NCI-H1417 (cell line): ENCODE results near the gene POTEF.
"Not testable (repeated sequence)": the region's sequence is repeated elsewhere in the genome, so short reads cannot be mapped to it uniquely, and the experiment has no call there.

Experiments used
- DNase-seq, 3 experiments: peaks; one replicate each; lab custom pipeline; 2025; lab: John Stamatoyannopoulos, UW

POTEF gene

DNA sequence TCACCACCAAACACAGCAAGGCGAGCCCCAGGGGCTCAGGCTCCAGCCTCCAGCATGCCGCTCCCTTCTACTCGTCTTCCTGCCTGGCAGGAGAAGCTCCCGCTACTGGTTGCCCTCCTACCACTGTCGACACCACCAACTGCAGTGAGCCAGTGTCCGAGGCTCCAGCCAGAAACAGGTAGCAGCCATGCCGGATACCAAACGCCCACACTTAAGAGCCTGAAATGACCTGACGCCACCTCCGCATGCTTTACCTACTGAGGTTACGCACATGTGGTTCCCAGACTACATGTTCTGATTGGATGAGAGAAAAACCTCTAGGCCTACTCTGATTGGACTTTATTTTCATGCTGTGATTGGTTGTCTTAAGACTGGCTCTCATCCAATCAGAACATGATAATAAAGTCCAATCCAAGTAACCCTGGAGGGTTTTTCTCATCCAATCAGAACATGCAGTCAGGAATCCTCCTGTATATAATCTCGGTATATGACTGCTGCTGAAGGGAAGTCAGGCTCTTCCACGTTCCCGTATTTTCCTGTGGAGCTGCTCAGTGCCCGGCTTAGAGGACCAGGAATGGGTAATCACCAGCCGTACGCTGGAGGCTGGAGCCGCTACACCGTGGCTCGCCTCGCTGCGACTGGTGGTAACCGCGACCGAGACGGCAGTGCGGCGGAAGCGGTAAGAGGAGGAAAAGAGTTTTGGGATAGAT, at the start of gene POTEF:
Gene POTEF, minus strand, starts transcription at position 103 of the 710 bp plus-strand sequence. CDS start 8,707 bp downstream, outside the sequence.
- DNase-seq: not testable (repeated sequence)

DNA sequence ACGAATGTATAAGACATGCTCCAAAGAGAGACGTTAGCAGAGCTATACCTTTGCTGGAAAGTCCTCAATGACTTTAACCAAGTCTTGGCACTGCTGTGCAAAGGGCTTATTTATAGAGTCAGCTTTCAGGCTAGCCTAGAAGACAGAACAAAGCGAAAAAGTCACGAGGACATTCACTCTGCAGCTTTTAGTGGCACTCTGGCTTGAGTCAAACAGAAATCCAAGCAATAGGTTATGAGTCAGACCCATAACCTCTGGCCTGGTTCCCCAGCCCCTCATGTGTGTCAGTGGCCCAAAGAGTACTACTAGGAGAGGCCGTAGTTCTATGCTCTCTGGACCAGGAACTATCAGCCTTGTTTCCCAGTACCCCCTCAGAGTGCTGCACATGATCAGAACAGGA, 45.8 kb upstream of the POTEF start:
- not testable (repeated sequence) for DNase-seq

DNA sequence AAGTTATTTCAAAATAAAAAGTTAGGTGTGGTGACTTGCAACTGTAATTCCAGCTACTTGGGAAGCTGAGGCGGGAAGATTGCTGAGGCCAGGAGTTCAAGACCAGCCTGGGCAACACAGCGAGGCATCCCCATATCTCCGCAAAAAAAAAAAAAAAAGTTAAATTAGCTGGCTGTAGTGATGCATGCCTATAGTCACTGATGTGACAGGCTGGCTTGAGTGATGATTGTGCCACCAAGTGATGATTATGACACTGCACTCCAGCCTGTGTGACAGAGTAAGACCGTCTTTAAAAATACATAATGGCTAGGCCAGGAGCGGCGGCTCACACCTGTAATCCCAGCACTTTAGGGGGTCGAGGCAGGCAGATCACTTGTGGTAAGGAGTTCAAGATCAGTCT, 40.9 kb upstream of the POTEF start:
- DNase-seq: no peak

DNA sequence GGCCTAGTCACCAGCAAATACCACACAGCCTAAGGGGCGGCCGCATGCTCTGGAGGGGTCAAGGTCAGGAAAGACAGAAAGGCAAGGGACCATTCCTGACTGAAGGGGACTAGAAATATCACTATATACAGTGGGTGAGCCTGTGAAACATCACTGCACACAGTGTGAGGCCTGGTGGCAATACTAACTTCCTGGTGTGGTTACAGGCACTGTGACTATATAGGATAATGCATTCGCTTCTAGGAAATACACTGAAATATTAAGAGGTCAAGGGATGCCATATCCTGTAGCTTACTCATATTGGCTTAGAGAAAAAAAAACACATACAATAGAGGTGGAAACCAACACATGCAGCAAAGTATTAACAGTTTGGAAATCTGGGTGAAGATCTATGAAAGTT, 40.1 kb upstream of the POTEF start:
- not testable (repeated sequence) for DNase-seq

DNA sequence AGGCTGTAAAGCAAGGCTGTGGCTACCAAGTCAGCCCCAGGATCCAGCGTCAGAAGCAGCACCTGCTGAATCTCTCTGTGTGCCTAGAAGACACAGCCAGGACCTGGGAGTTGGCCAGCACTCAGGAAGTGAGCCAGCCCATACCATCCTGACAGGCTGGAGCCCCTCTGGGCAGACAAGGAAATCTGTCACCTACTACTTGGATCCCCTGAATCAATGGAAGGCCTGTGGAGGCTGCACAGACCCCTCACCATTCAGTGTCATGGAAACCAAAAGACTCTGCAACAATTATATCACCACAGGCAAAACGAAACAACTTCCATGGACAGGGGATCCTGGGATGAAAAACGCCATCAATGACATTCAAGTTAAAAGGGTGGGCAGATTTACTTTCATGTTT, 37.6 kb upstream of the POTEF start:
- not testable (repeated sequence) for DNase-seq

DNA sequence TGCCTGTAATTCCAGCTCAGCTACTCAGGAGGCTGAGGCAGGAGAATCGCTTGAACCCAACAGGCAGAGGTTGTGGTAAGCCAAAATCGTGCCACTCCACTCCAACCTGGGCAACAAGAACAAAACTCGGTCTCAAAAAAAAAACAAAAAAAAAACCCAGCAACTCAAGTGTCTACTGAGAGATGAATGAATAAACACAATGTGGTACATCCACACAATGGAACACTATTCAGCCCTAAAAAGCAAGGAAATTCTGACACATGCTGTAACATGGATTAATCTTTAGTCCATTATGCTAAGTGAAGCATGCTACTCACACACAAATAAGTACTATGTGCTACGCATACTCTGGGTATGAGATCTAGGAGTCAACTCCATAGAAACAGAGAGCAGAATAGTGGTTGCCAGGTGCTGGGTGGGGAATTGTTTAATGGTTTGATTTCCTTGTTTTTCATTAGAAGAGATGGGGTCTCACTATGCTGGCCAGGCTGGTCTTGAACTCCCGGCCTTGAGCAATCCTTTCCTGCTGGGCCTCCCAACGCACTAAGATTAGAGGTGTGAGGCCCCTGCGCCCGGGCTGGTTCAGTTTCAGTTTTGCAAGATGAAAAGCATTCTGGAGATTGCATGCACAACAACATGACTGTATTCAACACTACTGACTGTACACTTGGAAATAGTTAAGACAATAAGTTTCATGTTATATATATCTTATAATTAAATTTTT, 36.4 kb upstream of the POTEF start:
- DNase-seq: no peak

DNA sequence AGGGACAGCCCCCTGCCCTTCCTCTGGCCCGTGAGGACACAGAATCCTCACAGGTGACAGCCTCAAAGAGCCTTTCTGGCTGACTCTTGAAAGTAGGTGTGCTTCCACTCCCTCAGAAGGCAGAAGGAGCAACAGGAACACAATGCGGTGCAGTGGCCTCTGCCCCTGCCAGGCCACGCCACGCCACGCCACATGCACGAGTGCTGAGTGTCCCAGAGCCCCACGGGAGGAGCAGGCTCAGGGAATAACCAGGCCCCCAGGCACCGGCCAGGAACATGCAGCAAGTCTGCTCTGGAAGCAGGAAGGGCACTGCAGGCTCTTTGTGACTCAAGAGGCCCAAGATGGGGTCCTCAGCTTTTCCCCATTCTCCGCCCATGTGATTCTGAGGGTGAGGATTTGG, 33.9 kb upstream of the POTEF start:
- no peak for DNase-seq

DNA sequence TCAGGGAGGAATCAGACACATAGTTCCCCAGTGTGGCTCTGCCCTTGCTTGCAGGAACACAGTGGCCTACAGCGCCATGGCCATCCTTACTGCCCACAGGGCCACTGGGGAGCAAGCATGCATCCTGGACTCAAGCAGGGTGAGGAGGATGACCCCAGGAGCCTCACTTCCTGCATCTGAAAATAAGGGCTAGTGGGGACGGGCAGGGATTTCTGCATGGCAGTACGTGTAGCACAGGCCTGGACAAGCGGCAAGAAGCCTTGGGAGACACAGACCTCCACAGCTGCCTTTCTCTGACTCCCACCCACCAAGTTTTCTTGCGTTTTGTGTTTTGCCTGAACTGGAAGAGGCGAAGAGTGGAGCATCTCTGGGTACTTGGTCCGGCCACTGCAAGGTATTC, 33.5 kb upstream of the POTEF start:
- not testable (repeated sequence) for DNase-seq

DNA sequence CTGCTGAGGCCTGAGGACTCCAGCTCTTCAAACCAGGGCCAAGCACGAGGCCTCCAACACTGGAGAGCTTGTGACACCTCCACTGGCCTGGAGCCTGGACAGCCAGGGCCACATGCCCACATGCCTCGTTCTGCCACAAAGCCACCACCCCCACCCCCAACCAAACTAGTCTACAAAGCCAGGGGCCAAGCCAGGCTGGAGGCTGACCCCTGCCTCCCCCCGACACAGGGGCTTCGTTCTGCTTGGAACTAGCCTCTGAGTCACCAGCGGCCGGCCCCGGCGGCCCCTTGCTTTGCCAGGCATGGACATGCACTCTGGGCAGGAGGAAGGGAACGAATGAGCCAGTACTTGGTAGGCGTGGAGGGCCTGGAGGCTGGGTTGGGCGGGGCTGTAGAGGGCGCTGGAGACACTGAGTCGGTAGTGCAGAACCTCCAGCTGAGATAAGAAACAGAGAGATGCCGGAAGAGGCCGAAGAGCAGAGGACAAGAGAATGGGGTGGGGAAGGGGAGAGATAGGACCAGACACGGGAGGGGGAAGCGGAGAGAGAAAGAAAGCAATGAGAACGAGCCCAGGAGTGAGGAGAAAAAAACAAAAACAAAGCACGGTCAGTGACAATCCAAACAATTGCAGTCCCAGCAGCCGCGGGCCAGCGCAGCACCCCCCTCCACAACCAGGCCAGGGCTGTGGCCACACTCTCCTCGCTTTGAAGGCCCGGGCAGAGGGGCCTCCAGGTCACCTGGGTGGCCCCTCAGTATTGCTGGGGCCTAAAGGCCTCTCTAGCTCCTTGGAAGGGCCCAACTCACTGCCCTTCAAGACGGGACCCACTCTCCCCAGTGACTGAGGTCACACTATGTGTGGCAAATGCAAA, 32.0 kb upstream of the POTEF start:
- not testable (repeated sequence) for DNase-seq

DNA sequence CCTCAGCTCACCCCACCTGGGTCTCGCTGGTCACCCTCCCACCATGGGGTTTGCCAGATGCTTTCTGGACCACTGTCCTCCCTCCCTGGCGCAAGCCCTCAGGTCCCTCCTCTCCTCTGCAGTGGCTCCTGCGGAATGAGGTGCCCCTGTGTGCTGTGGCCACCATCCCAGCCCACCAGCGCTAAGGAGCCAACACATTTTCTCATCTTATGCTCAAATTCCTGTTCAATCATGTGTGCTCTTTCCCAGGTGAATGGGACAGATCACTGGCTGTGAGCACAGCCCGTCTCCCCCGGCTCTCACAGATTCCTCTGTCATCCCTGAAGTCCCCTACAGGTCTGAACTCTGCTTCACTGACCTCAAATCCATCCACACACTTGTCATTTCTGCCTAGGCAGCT, 31.1 kb upstream of the POTEF start:
- DNase-seq: no peak

DNA sequence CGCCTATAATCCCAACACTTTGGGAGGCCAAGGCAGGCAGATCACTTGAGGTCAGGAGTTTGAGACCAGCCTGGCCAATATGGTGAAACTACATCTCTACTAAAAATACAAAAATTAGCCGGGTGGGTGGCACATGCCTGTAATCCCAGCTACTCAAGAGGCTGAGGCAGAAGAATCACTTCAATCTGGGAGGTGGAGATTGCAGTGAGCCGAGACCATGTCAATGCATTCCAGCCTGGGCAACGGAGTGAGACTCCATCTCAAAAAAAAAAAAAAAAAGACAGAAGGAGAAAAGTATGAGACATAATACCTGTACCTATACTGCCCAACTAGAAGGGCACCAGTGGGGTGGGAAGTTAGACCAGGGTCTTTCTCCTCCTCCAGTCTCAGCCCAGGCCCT, 30.4 kb upstream of the POTEF start:
- not testable (repeated sequence) for DNase-seq

DNA sequence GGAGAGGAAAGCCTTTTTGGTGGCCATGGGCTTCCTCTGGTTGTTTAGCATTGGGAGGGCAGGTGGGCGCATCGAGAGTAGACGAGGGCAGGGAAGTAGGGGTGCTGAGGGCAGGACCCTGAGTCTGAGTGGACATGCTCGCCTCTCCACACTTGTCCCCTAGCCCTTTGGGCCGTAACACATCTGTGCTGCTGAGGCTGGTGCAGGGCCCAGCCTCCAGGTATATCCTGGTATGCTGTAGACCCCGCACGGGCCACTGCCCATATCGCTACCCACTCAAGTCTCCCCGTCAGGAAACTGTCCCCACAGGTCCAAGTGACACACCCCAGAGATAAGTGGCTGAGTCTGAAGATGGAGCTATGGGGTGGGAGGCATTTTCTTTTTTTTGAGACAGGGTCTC, 29.6 kb upstream of the POTEF start:
- no peak for DNase-seq

DNA sequence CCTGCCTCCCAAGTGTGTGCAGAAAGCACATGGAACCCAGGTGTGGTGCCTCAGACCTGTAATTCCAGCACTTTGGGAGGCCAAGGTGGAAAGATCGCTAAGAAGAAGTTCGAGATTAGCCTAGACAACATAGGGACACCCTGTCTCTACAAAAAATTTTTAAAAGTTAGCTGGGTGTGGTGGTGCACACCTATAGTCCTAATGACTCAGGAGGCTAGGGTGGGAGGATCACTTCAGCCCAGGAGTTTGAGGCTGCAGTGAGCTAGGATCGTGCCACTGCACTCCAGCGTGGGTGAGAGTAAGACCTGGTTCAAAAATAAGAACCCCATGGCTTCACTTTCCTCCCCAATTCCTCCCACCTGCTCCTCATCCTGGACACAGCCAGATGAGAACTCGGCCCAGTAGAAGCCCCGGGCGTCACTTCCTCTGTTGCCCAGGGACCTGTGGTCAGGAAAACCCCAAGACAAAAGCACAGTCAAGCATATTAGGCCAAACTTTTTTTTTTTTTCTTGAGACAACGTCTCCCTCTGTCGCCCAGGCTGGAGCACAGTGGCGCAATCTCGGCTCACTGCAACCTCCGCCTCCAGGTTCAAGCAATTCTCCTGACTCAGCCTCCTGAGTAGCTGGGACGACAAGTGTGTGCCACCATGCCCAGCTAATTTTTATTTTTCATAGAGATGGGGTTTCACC, 28.9 kb upstream of the POTEF start:
- not testable (repeated sequence) for DNase-seq

DNA sequence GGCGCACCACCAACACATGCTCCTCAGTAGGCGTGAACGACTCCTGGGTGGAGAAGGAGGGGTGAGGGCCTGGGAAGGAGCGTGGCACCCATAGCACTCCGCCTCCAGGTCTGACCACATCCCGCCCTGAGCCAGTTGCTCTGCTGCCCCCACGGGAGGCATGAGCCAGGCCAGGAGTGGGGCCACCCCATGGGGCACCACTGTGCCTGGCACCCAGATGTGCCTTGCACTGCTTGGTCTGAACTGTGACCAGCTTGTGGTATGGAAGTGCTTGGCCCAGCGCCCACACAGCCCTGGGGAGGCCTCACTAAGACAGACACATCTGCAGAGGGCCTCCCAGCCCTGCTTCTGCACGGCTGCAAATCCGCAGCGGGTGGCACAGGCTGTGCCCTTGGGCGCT, 28.3 kb upstream of the POTEF start:
- not testable (repeated sequence) for DNase-seq

DNA sequence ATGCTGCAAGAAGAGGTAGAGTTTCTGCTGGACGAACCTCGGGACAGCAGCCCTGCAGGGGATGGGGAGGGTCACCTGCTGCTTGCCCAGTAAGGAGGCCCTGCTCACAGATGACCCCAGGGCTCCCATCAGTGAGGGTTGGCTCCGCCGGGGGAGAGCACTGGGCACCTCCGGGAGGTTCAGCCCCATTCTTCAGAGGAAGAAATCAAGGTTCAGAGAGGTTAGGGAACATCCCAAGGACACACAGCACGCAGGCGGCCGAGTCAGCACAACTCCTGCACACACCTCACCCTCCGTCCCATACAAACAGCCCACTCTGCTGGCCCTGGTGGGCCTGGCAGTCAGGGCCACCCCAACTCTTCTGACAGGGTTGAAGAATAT, 27.6 kb upstream of the POTEF start:
- no peak for DNase-seq

DNA sequence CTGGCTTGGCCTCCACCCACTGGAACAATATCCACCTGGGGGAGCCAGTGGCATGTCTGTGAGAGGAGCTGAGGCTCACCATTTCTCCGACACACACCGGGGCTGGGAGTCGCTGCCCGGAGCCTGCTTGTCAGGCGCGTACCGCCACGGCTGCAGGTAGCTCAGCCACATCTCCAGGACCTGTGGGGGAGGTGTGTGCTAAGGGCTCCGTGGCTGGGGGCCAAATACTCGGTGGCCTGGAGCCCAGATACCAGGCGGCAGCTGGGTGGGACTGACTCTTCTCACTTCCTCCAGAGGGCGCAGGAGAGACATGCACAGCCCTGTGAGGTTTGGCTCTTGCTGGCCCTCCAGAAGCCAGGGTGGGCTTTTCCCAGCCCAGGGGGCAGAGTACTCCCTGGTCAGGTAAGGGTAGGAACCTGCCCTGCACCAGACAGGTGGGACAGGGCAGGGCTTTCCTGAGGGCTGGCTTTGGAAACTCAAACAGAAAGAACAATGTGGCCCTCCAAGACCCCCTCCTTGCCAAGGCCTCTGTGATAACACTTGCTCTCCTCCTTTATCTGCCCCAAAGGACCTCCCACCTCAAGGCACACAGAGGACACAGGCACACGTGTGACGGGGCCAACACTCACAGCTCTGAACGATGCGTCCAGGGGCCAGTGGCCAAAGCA, 27.1 kb upstream of the POTEF start:
- DNase-seq: peak in 1 of 3 experiments; percentile 12

DNA sequence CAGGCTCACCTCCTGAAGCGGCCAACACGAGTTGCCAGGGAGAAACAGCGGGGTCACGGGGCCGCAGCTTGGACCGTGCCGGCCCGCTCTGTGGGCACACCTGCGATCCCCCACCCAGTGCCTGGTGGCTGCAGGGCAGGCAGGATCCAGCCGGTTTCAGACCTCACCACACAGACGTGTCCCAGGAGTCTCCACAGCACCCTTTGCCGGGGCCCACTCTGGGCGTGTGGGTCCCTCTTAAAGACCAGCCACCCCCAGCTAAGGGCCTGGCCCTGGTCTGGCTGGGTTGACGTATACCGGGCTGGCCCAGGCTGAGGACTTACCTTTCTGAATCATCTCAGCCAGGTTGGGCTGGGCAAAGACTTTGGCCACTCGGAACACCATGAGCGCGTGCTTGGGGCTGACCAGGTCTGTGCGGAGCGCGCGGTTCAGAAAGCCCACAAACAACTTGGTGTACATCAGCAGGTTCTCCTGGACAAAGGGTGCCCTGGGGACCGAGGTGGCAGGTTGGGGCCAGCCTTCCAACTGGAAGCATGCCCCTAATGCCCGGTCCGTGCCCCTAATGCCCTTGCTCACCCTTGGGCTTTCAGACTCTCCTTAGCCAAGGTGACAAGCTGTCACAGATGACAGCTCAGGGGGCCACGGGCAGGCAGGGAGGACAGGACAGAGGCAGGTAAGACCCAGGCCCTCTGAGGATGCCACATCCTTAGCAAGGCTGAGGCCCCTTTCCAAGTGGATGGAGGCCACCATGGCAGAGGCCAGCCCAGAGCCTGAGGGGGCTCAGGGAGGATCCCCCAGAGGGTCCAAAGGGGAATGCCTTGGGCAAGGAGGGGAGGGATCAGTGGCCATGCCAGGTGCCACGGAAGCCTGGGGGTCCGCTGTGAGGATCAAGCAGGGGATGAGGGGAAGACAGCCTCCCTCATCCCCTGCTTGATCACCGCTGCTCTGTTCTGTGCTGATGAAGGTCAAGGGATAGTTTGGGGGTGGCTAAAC, 26.0 kb upstream of the POTEF start:
- DNase-seq: no peak

DNA sequence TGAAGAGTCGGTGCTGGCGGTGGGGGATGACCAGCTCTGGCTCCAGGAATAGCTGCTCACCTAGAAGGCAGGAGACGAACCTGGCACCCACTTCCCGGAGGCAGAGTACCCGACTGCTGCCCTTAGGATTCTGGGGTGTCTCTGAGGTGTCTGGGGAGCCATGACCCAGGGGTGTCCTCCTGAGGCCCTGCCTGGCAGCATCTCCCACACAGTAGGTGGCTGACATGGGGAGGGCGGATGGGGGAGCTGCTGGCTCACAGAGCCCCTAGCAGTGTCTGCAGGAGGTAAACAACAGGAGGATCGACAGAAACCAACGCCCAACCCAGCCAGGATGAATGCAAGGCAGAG, 25.4 kb upstream of the POTEF start:
- not testable (repeated sequence) for DNase-seq

DNA sequence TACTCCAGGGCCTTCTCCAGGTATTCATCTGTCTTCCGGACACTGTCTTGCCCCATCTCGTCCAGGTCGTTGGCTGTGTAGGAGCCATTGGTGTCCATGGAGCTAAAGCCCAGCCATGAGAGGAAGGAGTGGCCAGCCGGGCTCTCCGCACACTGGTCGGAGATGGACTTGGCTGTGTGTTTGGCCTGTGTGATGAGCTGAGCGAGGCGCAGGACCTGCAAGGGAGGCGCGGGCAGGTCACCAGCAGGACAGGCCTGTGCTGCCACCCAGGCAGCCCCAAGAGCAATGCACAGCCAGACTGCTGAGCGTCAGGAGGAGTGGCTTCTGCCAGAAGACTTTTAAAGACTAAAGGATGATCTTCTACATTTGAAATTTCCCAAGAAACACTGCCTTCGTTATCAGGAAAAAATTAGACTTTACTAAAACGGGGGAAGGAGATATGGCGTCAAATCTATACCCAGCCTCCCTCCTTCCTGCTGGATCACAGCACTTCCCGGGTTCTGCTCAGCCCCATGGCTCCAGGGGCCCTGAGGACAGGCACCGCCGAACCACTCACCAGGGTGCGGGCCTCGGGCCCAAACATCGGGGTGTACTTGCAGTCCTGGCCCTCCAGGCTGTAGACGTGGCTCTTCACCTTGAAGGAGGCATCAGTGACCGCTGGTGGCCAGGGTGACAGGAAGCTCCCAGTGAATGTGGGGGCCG, 24.9 kb upstream of the POTEF start:
- DNase-seq: not testable (repeated sequence)
